H1 (cell line): ENCODE measurements around the gene RING1. TPM values are rescaled to one million over a fixed set of nuclear protein-coding genes. Genes with fewer than 3 reads are reported as not detected.

Source experiments
- CTCF ChIA-PET: fragments of 300-600 bp; sonication (Branson Sonifier 250); formaldehyde crosslinking; loops from one replicate; lab custom pipeline; 2021; ENCODE audit not compliant: partially characterized antibody; lab: Charles Lee
- POLR2A ChIA-PET: fragments of 300-600 bp; sonication (Branson Sonifier 250); formaldehyde crosslinking; loops from one replicate; lab custom pipeline; 2021; ENCODE audit warnings: inconsistent platforms; ENCODE audit not compliant: partially characterized antibody; lab: Charles Lee
- DNase-seq, 2 experiments: peaks; one replicate each; pipeline versions ENCODE4 v3.0.0 to v3.0.0-alpha.2; 2010 to 2022; ENCODE audit warnings: low spot score in 2 of 2, low read depth in 1 of 2, mixed read lengths in 1 of 2
- FAIRE-seq: peaks from 2 replicates; lab custom pipeline; 2011; peaks lifted over from hg19 to GRCh38; lab: Jason Lieb, UNC
- H2AFZ ChIP-seq: 2 replicates; pipeline ENCODE4 v1.8.1; 2012; ENCODE audit warnings: low read length, inconsistent platforms
- H2AK5ac ChIP-seq: 2 replicates; pipeline ENCODE4 v1.6.1; 2013; ENCODE audit warnings: low read depth, low read length
- H2BK120ac ChIP-seq: replicated peaks from 2 replicates; pipeline ENCODE3; 2013; ENCODE audit warnings: low read depth, low read length, inconsistent platforms
- H2BK12ac ChIP-seq: 2 replicates; pipeline ENCODE4 v1.6.1; 2013; ENCODE audit warnings: low read depth, low read length
- H2BK15ac ChIP-seq: 2 replicates; pipeline ENCODE4 v1.6.1; 2013; ENCODE audit warnings: low read length
- H2BK20ac ChIP-seq: 2 replicates; pipeline ENCODE4 v1.6.1; 2013; ENCODE audit warnings: low read length
- H2BK5ac ChIP-seq: 2 replicates; pipeline ENCODE4 v1.6.1; 2013; ENCODE audit warnings: low read depth, low read length
- H3K14ac ChIP-seq: 2 replicates; pipeline ENCODE4 v1.6.1; 2013; ENCODE audit warnings: inconsistent platforms; ENCODE audit not compliant: insufficient read length
- H3K18ac ChIP-seq: 2 replicates; pipeline ENCODE4 v1.6.1; 2013; ENCODE audit warnings: low read length; ENCODE audit errors: extremely low read depth
- H3K23ac ChIP-seq: 2 replicates; pipeline ENCODE4 v1.6.1; 2013; ENCODE audit warnings: inconsistent platforms; ENCODE audit not compliant: insufficient read length
- H3K23me2 ChIP-seq: 2 replicates; pipeline ENCODE4 v1.6.1; 2013; ENCODE audit warnings: low read depth, low read length
- H3K27ac ChIP-seq: 2 replicates; pipeline ENCODE4 v1.6.1; 2011; ENCODE audit warnings: low read depth, low read length, inconsistent platforms
- H3K27me3 ChIP-seq, 4 experiments: replicated peaks in 1 of 4; 1 replicate in 1 of 4; 2 replicates in 3 of 4; pipeline versions ENCODE4 v1.6.1 to v1.8.1; 2011 to 2013; ENCODE audit warnings: low read length in 3 of 4, mild to moderate bottlenecking in 3 of 4, inconsistent platforms in 2 of 4, mixed read lengths in 2 of 4, moderate library complexity in 1 of 4; ENCODE audit not compliant: control insufficient read depth in 3 of 4, insufficient read depth in 3 of 4; ENCODE audit errors: extremely low read depth in 1 of 4
- H3K36me3 ChIP-seq, 4 experiments: 2 replicates each; pipeline versions ENCODE4 v1.6.1 to v1.8.1; 2011 to 2013; ENCODE audit warnings: mild to moderate bottlenecking in 4 of 4, low read length in 3 of 4, moderate library complexity in 2 of 4, control low read depth in 1 of 4, inconsistent platforms in 1 of 4; ENCODE audit not compliant: insufficient read depth in 4 of 4, control insufficient read depth in 2 of 4
- H3K4ac ChIP-seq: replicated peaks from 2 replicates; pipeline ENCODE3; 2013; ENCODE audit warnings: low read length, low read depth, mixed read lengths, inconsistent platforms; ENCODE audit not compliant: insufficient read length
- H3K4me1 ChIP-seq, 4 experiments: replicated peaks in 1 of 4; 1 replicate in 1 of 4; 2 replicates in 3 of 4; pipeline versions ENCODE4 v1.6.1 to v1.8.1; 2011 to 2013; ENCODE audit warnings: low read length in 3 of 4, inconsistent platforms in 2 of 4, mixed read lengths in 1 of 4; ENCODE audit not compliant: insufficient read depth in 4 of 4, control insufficient read depth in 3 of 4
- H3K4me2 ChIP-seq, 2 experiments: 2 replicates each; pipeline versions ENCODE4 v1.6.1 to v1.8.1; 2011 to 2013; ENCODE audit warnings: low read depth in 2 of 2, low read length in 2 of 2, control low read depth in 1 of 2, inconsistent platforms in 1 of 2, mild to moderate bottlenecking in 1 of 2; ENCODE audit not compliant: insufficient read depth in 1 of 2
- H3K4me3 ChIP-seq, 4 experiments: fragments of 200-600, 300-600 bp in 1 of 4; sonication (generic), shearing (Covaris generic), sonication (Bioruptor Twin) in 1 of 4; 2 replicates each; pipeline versions ENCODE4 v1.5.1 to v1.8.1; 2011 to 2016; ENCODE audit warnings: low read length in 4 of 4, low read depth in 3 of 4, control low read depth in 2 of 4, inconsistent platforms in 2 of 4, mild to moderate bottlenecking in 2 of 4, mixed read lengths in 1 of 4, moderate library complexity in 1 of 4; ENCODE audit not compliant: insufficient read depth in 2 of 4; ENCODE audit errors: extremely low read depth in 1 of 4
- H3K56ac ChIP-seq: replicated peaks from 2 replicates; pipeline ENCODE3; 2013; ENCODE audit warnings: low read depth, mild to moderate bottlenecking, mixed read lengths, low read length, inconsistent platforms; ENCODE audit not compliant: insufficient read length
- H3K79me1 ChIP-seq: 2 replicates; pipeline ENCODE4 v1.6.1; 2013; ENCODE audit warnings: low read depth, low read length, control low read depth
- H3K79me2 ChIP-seq, 2 experiments: 2 replicates each; pipeline versions ENCODE4 v1.6.1 to v1.8.1; 2012 to 2013; ENCODE audit warnings: low read length in 2 of 2, mild to moderate bottlenecking in 2 of 2, inconsistent platforms in 1 of 2; ENCODE audit not compliant: insufficient read depth in 2 of 2, control insufficient read depth in 1 of 2
- H3K9ac ChIP-seq, 4 experiments: replicated peaks in 1 of 4; 1 replicate in 1 of 4; 2 replicates in 3 of 4; pipeline versions ENCODE4 v1.6.1 to v1.8.1; 2011 to 2013; ENCODE audit warnings: low read depth in 3 of 4, low read length in 3 of 4, control low read depth in 2 of 4, mild to moderate bottlenecking in 2 of 4, moderate library complexity in 2 of 4, inconsistent platforms in 1 of 4; ENCODE audit errors: extremely low read depth in 1 of 4
- H3K9me3 ChIP-seq, 2 experiments: 2 replicates each; pipeline versions ENCODE4 v1.6.1 to v1.8.1; 2012 to 2013; ENCODE audit warnings: mild to moderate bottlenecking in 2 of 2, moderate library complexity in 2 of 2, control low read depth in 1 of 2, inconsistent platforms in 1 of 2, low read depth in 1 of 2, low read length in 1 of 2, mixed read lengths in 1 of 2; ENCODE audit not compliant: insufficient read depth in 2 of 2
- H4K20me1 ChIP-seq, 2 experiments: replicated peaks in 1 of 2; 2 replicates each; pipeline versions ENCODE3 to v1.8.1; 2011 to 2013; ENCODE audit warnings: inconsistent platforms in 2 of 2, low read length in 2 of 2, mild to moderate bottlenecking in 1 of 2; ENCODE audit not compliant: insufficient read depth in 2 of 2, control insufficient read depth in 1 of 2
- H4K5ac ChIP-seq: 2 replicates; pipeline ENCODE4 v1.6.1; 2013; ENCODE audit warnings: low read length, low read depth, mixed read lengths, inconsistent platforms; ENCODE audit not compliant: insufficient read length
- H4K8ac ChIP-seq: 2 replicates; pipeline ENCODE4 v1.8.0; 2013; ENCODE audit warnings: mild to moderate bottlenecking, moderate library complexity, low read length, inconsistent platforms; ENCODE audit not compliant: insufficient read depth; ENCODE audit errors: extremely low read depth
- H4K91ac ChIP-seq: replicated peaks from 2 replicates; pipeline ENCODE3; 2013; ENCODE audit warnings: low read length, mixed read lengths, inconsistent platforms; ENCODE audit not compliant: insufficient read length
- YY1 ChIP-seq: IDR thresholded peaks from 2 replicates; pipeline ENCODE4 v1.6.1; 2011; ENCODE audit warnings: low read depth, mild to moderate bottlenecking, low read length
- WGBS, 2 experiments: shearing (Covaris generic) in 1 of 2; methylation state at CpG; one replicate each; pipeline versions ENCODE4 v1.1.6 to v1.1.7; 2013 to 2015; ENCODE audit warnings: low lambda C conversion rate in 2 of 2, mixed read lengths in 2 of 2, inconsistent platforms in 1 of 2, low coverage in 1 of 2, missing lambda C conversion rate in 1 of 2; ENCODE audit not compliant: insufficient replicate concordance in 2 of 2, insufficient coverage in 1 of 2, insufficient read length in 1 of 2; ENCODE audit errors: extremely low coverage in 1 of 2, missing lambda C conversion rate in 1 of 2; 5-methylcytosine and 5-hydroxymethylcytosine counted together
- polyA plus RNA-seq, 7 experiments: library from polyadenylated mRNA; depleted of rRNA in 3 of 7; stranded (reverse) in 5 of 7; unstranded in 2 of 7; fragments of >200 nt in 5 of 7; fragments of 200-250 nt in 2 of 7; gene quantifications; 1 replicate in 5 of 7; 2 replicates in 1 of 7; 4 replicates in 1 of 7; pipeline versions ENCODE4 v1.2.1 to v1.2.3, GENCODE V29; 2011 to 2013; ENCODE audit warnings: missing spikeins in 2 of 7, mixed read lengths in 2 of 7
- total RNA-seq: library from RNA; stranded (reverse); fragmentation: NEBNext Ultra II Directional; extraction: Animal tissue kit (Norgen Biotek cat#: 25700); gene quantifications from 2 replicates; pipeline ENCODE4 v1.2.1, GENCODE V29; 2021

RING1 gene
- total and polyA plus RNA-seq, 2 of the 8 experiments (the other 6 are each of a cell fraction or from before 2014, with no cell fraction given): 16.4 to 26.0 TPM

DNA sequence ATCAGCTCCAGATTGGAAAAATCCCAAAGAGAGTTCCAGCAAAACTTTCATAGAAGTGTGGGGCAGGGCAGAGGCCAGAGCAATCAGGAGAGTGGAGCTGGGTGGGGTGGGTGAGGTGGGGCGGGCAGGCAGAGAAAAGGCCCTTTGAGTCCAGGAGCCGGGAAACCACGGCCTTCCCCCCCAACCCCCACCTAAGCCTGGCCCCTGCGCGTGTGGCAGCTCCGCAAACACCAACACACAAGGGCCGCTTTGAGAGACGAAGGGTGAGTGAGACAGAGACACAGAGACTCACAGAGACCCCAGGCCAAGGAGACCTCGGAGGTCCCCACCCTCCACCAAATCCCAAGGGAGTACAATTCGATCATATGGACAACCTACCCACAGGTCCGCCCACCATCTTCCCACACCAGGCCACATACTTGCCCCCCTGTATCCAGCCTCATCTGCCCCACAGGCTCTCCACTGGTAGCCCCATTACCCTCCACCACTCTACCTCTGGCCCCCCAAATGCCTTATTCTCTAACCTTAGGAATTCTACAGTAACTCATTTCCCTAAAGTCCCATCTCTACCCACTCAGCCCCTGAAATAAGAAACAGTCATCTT is 17.7 kb upstream of the RING1 start:
- DNase-seq: no peak
- no peak for TF ChIP-seq YY1

More for the DNA sequence above, 17.7 kb upstream of the RING1 start:
- Histone ChIP-seq H2AK5ac (no peak overlapping the region), H3K23me2 (peaks cover 11% of the 10 kb centered on the region), H4K91ac (no peak overlapping the region), H3K18ac (no peak overlapping the region), H4K5ac (no peak overlapping the region), H3K56ac (no peak overlapping the region), H3K4me3 (no peak overlapping the region), H3K4me2 (no peak overlapping the region; a peak in 1 of 4 replicates), H3K27me3 (peaks cover 0 to 17% (median 15%) of the 10 kb centered on the region in 4 experiments; a peak in 6 of 7 replicates), H4K20me1 (no peaks in the 10 kb centered on the region), H3K9ac (no peak overlapping the region), H3K9me3 (no peaks in the 10 kb centered on the region), H3K4me1 (peaks cover 0 to 8% (median 7%) of the 10 kb centered on the region in 4 experiments; a peak in 6 of 7 replicates), H2BK5ac (no peak overlapping the region), H3K79me1 (no peaks in the 10 kb centered on the region), H3K4ac (no peak overlapping the region), H2AFZ (no peak overlapping the region), H2BK15ac (no peak overlapping the region), H3K14ac (no peak overlapping the region), H3K23ac (no peak overlapping the region), H4K8ac (no peak overlapping the region), H2BK12ac (no peak overlapping the region), H3K36me3 (peaks cover 0 to 12% (median 4%) of the 10 kb centered on the region in 4 experiments; a peak in 4 of 8 replicates), H2BK20ac (no peak overlapping the region), H2BK120ac (no peak overlapping the region), H3K27ac (no peak overlapping the region), H3K79me2 (no peaks in the 10 kb centered on the region)
- FAIRE-seq: no peak
- 94% methylated on average over 4 of the region's 11 CpGs; no CpG with 5 or more reads in 1 of the 2 experiments for WGBS, 2 experiments
- ChIA-PET POLR2A (interaction anchor here (0.7 to 1.4 kb wide), 2 partner anchors 70 to 102 kb away, joined by 3 to 6 read pairs; no protein-coding TSS in a partner anchor), CTCF (interaction anchor here (0.7 to 2.0 kb wide), 7 partner anchors 18 to 209 kb away, joined by 3 to 11 read pairs (median 6); no protein-coding TSS in a partner anchor)
